ENCODE results near the gene PGLYRP2.

DNA sequence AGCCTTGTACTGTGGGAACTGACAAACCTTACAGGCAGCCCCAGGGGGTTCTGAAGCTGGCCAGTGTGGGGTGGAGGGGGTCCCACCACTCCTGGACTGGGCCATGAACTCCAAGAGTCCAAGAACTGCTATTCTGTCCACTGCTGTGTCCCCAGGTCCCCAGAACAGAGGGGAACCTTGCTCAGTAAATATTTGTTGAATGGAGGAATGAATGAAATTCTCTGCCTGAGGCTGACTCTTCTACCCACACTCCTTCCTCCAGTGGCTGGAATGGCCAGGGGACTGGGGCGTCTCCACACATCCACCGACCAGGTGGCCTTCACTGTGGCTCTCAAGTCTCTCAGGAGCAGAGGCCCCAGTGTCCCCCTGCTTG lies 41.2 kb downstream of the PGLYRP2 start:
- TF ChIP-seq, protein P1, sequence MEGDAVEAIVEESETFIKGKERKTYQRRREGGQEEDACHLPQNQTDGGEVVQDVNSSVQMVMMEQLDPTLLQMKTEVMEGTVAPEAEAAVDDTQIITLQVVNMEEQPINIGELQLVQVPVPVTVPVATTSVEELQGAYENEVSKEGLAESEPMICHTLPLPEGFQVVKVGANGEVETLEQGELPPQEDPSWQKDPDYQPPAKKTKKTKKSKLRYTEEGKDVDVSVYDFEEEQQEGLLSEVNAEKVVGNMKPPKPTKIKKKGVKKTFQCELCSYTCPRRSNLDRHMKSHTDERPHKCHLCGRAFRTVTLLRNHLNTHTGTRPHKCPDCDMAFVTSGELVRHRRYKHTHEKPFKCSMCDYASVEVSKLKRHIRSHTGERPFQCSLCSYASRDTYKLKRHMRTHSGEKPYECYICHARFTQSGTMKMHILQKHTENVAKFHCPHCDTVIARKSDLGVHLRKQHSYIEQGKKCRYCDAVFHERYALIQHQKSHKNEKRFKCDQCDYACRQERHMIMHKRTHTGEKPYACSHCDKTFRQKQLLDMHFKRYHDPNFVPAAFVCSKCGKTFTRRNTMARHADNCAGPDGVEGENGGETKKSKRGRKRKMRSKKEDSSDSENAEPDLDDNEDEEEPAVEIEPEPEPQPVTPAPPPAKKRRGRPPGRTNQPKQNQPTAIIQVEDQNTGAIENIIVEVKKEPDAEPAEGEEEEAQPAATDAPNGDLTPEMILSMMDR (IDR thresholded peaks at IDR 0.05) = no peak
- TF ChIP-seq, protein P2, sequence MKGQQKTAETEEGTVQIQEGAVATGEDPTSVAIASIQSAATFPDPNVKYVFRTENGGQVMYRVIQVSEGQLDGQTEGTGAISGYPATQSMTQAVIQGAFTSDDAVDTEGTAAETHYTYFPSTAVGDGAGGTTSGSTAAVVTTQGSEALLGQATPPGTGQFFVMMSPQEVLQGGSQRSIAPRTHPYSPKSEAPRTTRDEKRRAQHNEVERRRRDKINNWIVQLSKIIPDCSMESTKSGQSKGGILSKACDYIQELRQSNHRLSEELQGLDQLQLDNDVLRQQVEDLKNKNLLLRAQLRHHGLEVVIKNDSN (IDR thresholded peaks at IDR 0.05; ENCODE audit: borderline replicate concordance, low read depth) = no peak
- TF ChIP-seq GABPA (IDR thresholded peaks at IDR 0.05; ENCODE audit: low read depth) = no peak
- TF ChIP-seq SIN3A (IDR thresholded peaks at IDR 0.05; ENCODE audit: borderline replicate concordance, low read depth, low read length) = no peak
- TF ChIP-seq SMC3 (IDR thresholded peaks at IDR 0.05; ENCODE audit: low read depth, low read length) = no peak
- no peak for TF ChIP-seq MEF2A (IDR thresholded peaks at IDR 0.05; ENCODE audit: borderline replicate concordance, low read depth)
- no peak for TF ChIP-seq TEAD4 (IDR thresholded peaks at IDR 0.05; ENCODE audit: borderline replicate concordance, insufficient read depth)
- TF ChIP-seq REST (IDR thresholded peaks at IDR 0.05; ENCODE audit: low read depth, low read length) = no peak
- TF ChIP-seq POLR2AphosphoS5 (IDR thresholded peaks at IDR 0.05; ENCODE audit: low read depth, low read length) = no peak
- TF ChIP-seq GATA2 (CRISPR knock-in tag; IDR thresholded peaks at IDR 0.05) = no peak
- TF ChIP-seq MXI1 (IDR thresholded peaks at IDR 0.05; ENCODE audit: low read depth, low read length) = no peak
- no peak for TF ChIP-seq JUND (IDR thresholded peaks at IDR 0.05)
- no peak for TF ChIP-seq ELF1 (IDR thresholded peaks at IDR 0.05)
- TF ChIP-seq RAD21 (IDR thresholded peaks at IDR 0.05; ENCODE audit: low read length) = no peak

Data from SK-N-SH (cell line).